HepG2 (cell line): ENCODE data around the gene P3R3URF. TPM values are rescaled to one million over a fixed set of nuclear protein-coding genes. Genes with fewer than 3 reads are reported as not detected.
A peak's percentile ranks its signal among the peaks of the same experiment; 100 is the strongest.

ENCODE experiments used
- ATAC-seq: fragments of 200-7000 bp; cut with Tn5 transposase; 3 replicates; pipeline ENCODE4 v1.9.1; 2020; ENCODE audit warnings: mild to moderate bottlenecking, moderate library complexity
- BruUV-seq: library from RNA; stranded (reverse); fragments of 400-500 nt; replicated peaks from 2 replicates; lab custom pipeline; 2021; lab: Mats Ljungman, UMichigan
- CTCF ChIA-PET: fragments of 300-600 bp; formaldehyde crosslinking; extraction: SDS; loops from one replicate; lab custom pipeline; 2021; ENCODE audit warnings: low total read pairs, inconsistent platforms, low intra/inter-chr PET ratio; lab: Yijun Ruan, JAX
- POLR2A ChIA-PET: fragments of 350-600 bp; sonication (Branson Sonifier 250); formaldehyde crosslinking; loops from one replicate; lab custom pipeline; 2020; ENCODE audit warnings: antibody characterized with exemption, inconsistent platforms; lab: Yijun Ruan, JAX
- DNase-seq: peaks from one replicate; pipeline ENCODE4 v3.0.0-alpha.2; 2015; ENCODE audit warnings: low spot score
- FAIRE-seq: peaks from 3 replicates; lab custom pipeline; 2011; peaks lifted over from hg19 to GRCh38; lab: Jason Lieb, UNC
- H2AFZ ChIP-seq: one replicate; pipeline ENCODE4 v1.6.1; 2011; ENCODE audit warnings: low read length, inconsistent platforms
- H3K27ac ChIP-seq: fragments of 300-600 bp; 3 replicates; pipeline ENCODE4 v1.8.0; 2011; ENCODE audit warnings: mixed run types, mild to moderate bottlenecking, mixed read lengths, low read length, inconsistent platforms; ENCODE audit not compliant: insufficient read depth; ENCODE audit errors: extremely low read length
- H3K27me3 ChIP-seq, 2 experiments: fragments of 200-600 bp in 1 of 2; 2 replicates in 1 of 2; 3 replicates in 1 of 2; pipeline versions ENCODE4 v1.6.0 to v1.8.0; 2011; ENCODE audit warnings: low read length in 2 of 2, mild to moderate bottlenecking in 2 of 2, moderate library complexity in 2 of 2, inconsistent platforms in 1 of 2; ENCODE audit not compliant: insufficient read depth in 2 of 2, control insufficient read depth in 1 of 2
- H3K36me3 ChIP-seq, 2 experiments: fragments of 200-600 bp in 1 of 2; replicated peaks in 1 of 2; 2 replicates in 1 of 2; 3 replicates in 1 of 2; pipeline versions ENCODE4 v1.5.1 to v1.8.0; 2011; ENCODE audit warnings: low read length in 2 of 2, inconsistent platforms in 1 of 2; ENCODE audit not compliant: insufficient read depth in 2 of 2, control insufficient read depth in 1 of 2
- H3K4me1 ChIP-seq: 2 replicates; pipeline ENCODE4 v1.5.1; 2012; ENCODE audit warnings: low read length, inconsistent platforms; ENCODE audit not compliant: insufficient read depth
- H3K4me2 ChIP-seq: 2 replicates; pipeline ENCODE4 v1.6.0; 2011; ENCODE audit warnings: low read depth, low read length, inconsistent platforms
- H3K4me3 ChIP-seq, 3 experiments: fragments of 200-600 bp in 1 of 3; sonication (generic), shearing (Covaris generic) in 1 of 3; replicated peaks in 1 of 3; 2 replicates each; pipeline ENCODE4 v1.5.1; 2011 to 2016; ENCODE audit warnings: low read length in 3 of 3, inconsistent platforms in 2 of 3, low read depth in 2 of 3, mild to moderate bottlenecking in 2 of 3, control low read depth in 1 of 3, mixed read lengths in 1 of 3; ENCODE audit not compliant: insufficient read depth in 1 of 3
- H3K79me2 ChIP-seq: one replicate; pipeline ENCODE4 v1.6.1; 2011; ENCODE audit warnings: low read length, inconsistent platforms; ENCODE audit not compliant: insufficient read depth
- H3K9ac ChIP-seq: 2 replicates; pipeline ENCODE4 v1.6.0; 2011; ENCODE audit warnings: mild to moderate bottlenecking, low read depth, low read length, inconsistent platforms; ENCODE audit not compliant: insufficient read depth
- H3K9me3 ChIP-seq: 2 replicates; pipeline ENCODE4 v1.5.1; 2012; ENCODE audit warnings: mild to moderate bottlenecking, low read length
- H4K20me1 ChIP-seq: 2 replicates; pipeline ENCODE4 v1.6.0; 2011; ENCODE audit warnings: inconsistent platforms, mild to moderate bottlenecking, low read length, moderate library complexity; ENCODE audit not compliant: insufficient read depth
- MXI1 ChIP-seq: IDR thresholded peaks from 3 replicates; pipeline ENCODE4 v1.6.1; 2012; ENCODE audit warnings: low read depth, low read length, inconsistent platforms, borderline replicate concordance
- NFYC ChIP-seq: IDR thresholded peaks from 2 replicates; pipeline ENCODE4 v1.6.1; 2016; ENCODE audit warnings: missing genetic modification reagents, missing compliant biosample characterization
- PTBP1 ChIP-seq: fragments of 200-400 bp; formaldehyde crosslinking; IDR thresholded peaks from 2 replicates; pipeline ENCODE4 v1.6.1; 2018; ENCODE audit warnings: low read length, low read depth; ENCODE audit not compliant: poor library complexity, severe bottlenecking
- SMC3 ChIP-seq: IDR thresholded peaks from 2 replicates; pipeline ENCODE4 v1.6.1; 2011; ENCODE audit warnings: low read length, improper control_type of control experiment
- STAT5B ChIP-seq: sonication (generic); formaldehyde crosslinking; IDR thresholded peaks from 2 replicates; pipeline ENCODE4 v1.4.0; 2020; ENCODE audit warnings: missing genetic modification reagents
- ZNF30 ChIP-seq: sonication (generic); formaldehyde crosslinking; IDR thresholded peaks from 2 replicates; pipeline ENCODE4 v1.5.0; 2020; ENCODE audit warnings: mild to moderate bottlenecking, missing genetic modification reagents
- ZNF496 ChIP-seq: sonication (generic); formaldehyde crosslinking; IDR thresholded peaks from 2 replicates; pipeline ENCODE4 v1.8.1; 2023; ENCODE audit warnings: mild to moderate bottlenecking, moderate library complexity, missing genetic modification reagents; ENCODE audit not compliant: insufficient replicate concordance
- ZNF510 ChIP-seq: sonication (generic); formaldehyde crosslinking; IDR thresholded peaks from 2 replicates; pipeline ENCODE4 v1.4.0; 2020; ENCODE audit warnings: low read depth, mild to moderate bottlenecking, missing genetic modification reagents
- ZNF557 ChIP-seq: sonication (generic); formaldehyde crosslinking; IDR thresholded peaks from 2 replicates; pipeline ENCODE4 v1.4.0; 2020; ENCODE audit warnings: missing genetic modification reagents
- ZNF589 ChIP-seq: sonication (generic); formaldehyde crosslinking; conservative IDR thresholded peaks from 2 replicates; pipeline ENCODE4 v1.8.0; 2022; ENCODE audit warnings: mild to moderate bottlenecking, moderate library complexity, missing genetic modification reagents
- ZNF607 ChIP-seq: sonication (generic); formaldehyde crosslinking; IDR thresholded peaks from 2 replicates; pipeline ENCODE4 v1.5.1; 2020; ENCODE audit warnings: missing genetic modification reagents, mild to moderate bottlenecking, borderline replicate concordance
- ZNF75D ChIP-seq: sonication (generic); formaldehyde crosslinking; IDR thresholded peaks from 2 replicates; pipeline ENCODE4 v1.8.1; 2023; ENCODE audit warnings: missing genetic modification reagents, mild to moderate bottlenecking, borderline replicate concordance
- ZNF790 ChIP-seq: sonication (generic); formaldehyde crosslinking; IDR thresholded peaks from 2 replicates; pipeline ENCODE4 v1.8.0; 2022; ENCODE audit warnings: missing genetic modification reagents, mild to moderate bottlenecking, borderline replicate concordance
- ZNF879 ChIP-seq: sonication (generic); formaldehyde crosslinking; IDR thresholded peaks from 2 replicates; pipeline ENCODE4 v1.8.1; 2023; ENCODE audit warnings: missing genetic modification reagents
- WGBS: methylation state at CpG from one replicate; pipeline ENCODE4 v1.1.6; 2017; ENCODE audit warnings: low lambda C conversion rate; 5-methylcytosine and 5-hydroxymethylcytosine counted together
- in situ Hi-C: cut with HindIII; loops from 2 replicates; pipeline ENCODE4 v1.10.0; 2017; ENCODE audit warnings: low pct_unique_long_range_greater_than_20kb; ENCODE audit not compliant: extremely low pct_ligation_motif_present
- intact Hi-C: fragments of 100-400 bp; cut with micrococcal nuclease; formaldehyde crosslinking; loops from one replicate; pipeline ENCODE4 v1.10.0; 2022; ENCODE audit not compliant: unreplicated experiment
- polyA plus RNA-seq, 8 experiments: library from polyadenylated mRNA; depleted of rRNA in 3 of 8; stranded (reverse) in 7 of 8; unstranded in 1 of 8; fragments of >200 nt; fragmentation: Illumina TruSeq in 4 of 8; extraction: Trizol in 4 of 8; gene quantifications; 2 replicates each; pipeline versions ENCODE4 v1.2.1 to v1.2.3, GENCODE V29; 2011 to 2016; ENCODE audit warnings: low read depth in 4 of 8, missing spikeins in 1 of 8, mixed read lengths in 1 of 8; ENCODE audit not compliant: insufficient read depth in 1 of 8
- total RNA-seq, 5 experiments: library from RNA; depleted of rRNA; stranded (reverse); fragments of >200 nt; fragmentation: Illumina TruSeq; extraction: Trizol; gene quantifications; 2 replicates each; pipeline ENCODE4 v1.2.3, GENCODE V29; 2016; ENCODE audit warnings: low read depth in 1 of 5
- TF ChIP-seq, protein P1 (sequence below): sonication (generic); formaldehyde crosslinking; IDR thresholded peaks from 2 replicates; pipeline ENCODE4 v1.4.0; 2020; ENCODE audit warnings: missing genetic modification reagents, borderline replicate concordance
- TF ChIP-seq, protein P2 (sequence below): sonication (generic); formaldehyde crosslinking; IDR thresholded peaks from 2 replicates; pipeline ENCODE4 v1.4.0; 2020; ENCODE audit warnings: missing genetic modification reagents, borderline replicate concordance
- TF ChIP-seq, protein P3 (sequence below): sonication (generic); formaldehyde crosslinking; IDR thresholded peaks from 2 replicates; pipeline ENCODE4 v1.8.0; 2022; ENCODE audit warnings: missing genetic modification reagents, mild to moderate bottlenecking, borderline replicate concordance

Gene P3R3URF
- total and polyA plus RNA-seq, 2 of the 13 experiments (the other 11 are each of a cell fraction or from before 2014, with no cell fraction given): not detected

DNA sequence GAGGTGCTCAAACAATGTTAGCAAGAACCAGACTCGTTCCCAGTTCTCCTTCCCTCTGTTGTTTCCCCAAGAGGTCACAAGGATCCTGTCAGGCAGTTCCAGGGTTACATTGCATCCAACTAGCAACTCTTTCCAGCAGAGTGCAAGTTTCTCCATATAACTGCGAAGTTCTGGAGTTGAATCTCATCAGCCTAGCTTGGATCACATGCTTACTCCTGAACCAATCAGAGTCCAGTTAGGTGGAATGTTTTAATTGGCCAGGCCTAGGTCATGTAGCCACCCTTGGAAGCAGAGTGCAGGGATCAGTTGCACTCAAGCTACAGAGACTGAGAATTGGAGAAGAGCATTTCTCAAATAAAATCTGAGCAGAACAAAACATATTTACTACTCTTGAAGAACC lies 28.0 kb downstream of the P3R3URF start:
- intact Hi-C loops (no loop called here), in situ Hi-C loops (no loop called here)
- no peaks in the 10 kb centered on the region for H3K79me2 ChIP-seq
- no peaks in the 10 kb centered on the region for H4K20me1 ChIP-seq
- peak overlapping the region; percentile 52 for H3K4me2 ChIP-seq
- H2AFZ ChIP-seq: peak overlapping the region; percentile 13
- peak; percentile 90 for ATAC-seq
- H3K36me3 ChIP-seq: no peaks in the 10 kb centered on the region; a peak in 1 of 5 replicates
- ChIA-PET CTCF (no interaction called here), POLR2A (no interaction called here)
- H3K4me1 ChIP-seq: peaks cover 11% of the 10 kb centered on the region; the same call in 1 of the 2 replicates
- no peak overlapping the region for H3K27ac ChIP-seq
- no peaks in the 10 kb centered on the region for H3K27me3 ChIP-seq
- no peak for DNase-seq
- H3K4me3 ChIP-seq: peak overlapping the region in 1 of 3 experiments; percentile 7; a peak in 1 of 6 replicates
- no TSS peak for BruUV-seq
- no peaks in the 10 kb centered on the region for H3K9me3 ChIP-seq
- WGBS: 0% methylated on average over 2 of the region's 2 CpGs
- no peak for FAIRE-seq
- no peak overlapping the region for H3K9ac ChIP-seq
- TF ChIP-seq NFYC (CRISPR knock-in tag) (peak; percentile 75), ZNF75D (CRISPR knock-in tag) (no peak), PTBP1 (no peak), ZNF557 (no peak), SMC3 (no peak), MXI1 (no peak), ZNF790 (no peak), ZNF30 (CRISPR knock-in tag) (no peak), ZNF607 (CRISPR knock-in tag) (no peak), ZNF496 (CRISPR knock-in tag) (no peak), ZNF510 (CRISPR knock-in tag) (no peak), STAT5B (no peak), ZNF879 (CRISPR knock-in tag) (no peak), ZNF589 (CRISPR knock-in tag) (no peak)
- TF ChIP-seq, protein P1, sequence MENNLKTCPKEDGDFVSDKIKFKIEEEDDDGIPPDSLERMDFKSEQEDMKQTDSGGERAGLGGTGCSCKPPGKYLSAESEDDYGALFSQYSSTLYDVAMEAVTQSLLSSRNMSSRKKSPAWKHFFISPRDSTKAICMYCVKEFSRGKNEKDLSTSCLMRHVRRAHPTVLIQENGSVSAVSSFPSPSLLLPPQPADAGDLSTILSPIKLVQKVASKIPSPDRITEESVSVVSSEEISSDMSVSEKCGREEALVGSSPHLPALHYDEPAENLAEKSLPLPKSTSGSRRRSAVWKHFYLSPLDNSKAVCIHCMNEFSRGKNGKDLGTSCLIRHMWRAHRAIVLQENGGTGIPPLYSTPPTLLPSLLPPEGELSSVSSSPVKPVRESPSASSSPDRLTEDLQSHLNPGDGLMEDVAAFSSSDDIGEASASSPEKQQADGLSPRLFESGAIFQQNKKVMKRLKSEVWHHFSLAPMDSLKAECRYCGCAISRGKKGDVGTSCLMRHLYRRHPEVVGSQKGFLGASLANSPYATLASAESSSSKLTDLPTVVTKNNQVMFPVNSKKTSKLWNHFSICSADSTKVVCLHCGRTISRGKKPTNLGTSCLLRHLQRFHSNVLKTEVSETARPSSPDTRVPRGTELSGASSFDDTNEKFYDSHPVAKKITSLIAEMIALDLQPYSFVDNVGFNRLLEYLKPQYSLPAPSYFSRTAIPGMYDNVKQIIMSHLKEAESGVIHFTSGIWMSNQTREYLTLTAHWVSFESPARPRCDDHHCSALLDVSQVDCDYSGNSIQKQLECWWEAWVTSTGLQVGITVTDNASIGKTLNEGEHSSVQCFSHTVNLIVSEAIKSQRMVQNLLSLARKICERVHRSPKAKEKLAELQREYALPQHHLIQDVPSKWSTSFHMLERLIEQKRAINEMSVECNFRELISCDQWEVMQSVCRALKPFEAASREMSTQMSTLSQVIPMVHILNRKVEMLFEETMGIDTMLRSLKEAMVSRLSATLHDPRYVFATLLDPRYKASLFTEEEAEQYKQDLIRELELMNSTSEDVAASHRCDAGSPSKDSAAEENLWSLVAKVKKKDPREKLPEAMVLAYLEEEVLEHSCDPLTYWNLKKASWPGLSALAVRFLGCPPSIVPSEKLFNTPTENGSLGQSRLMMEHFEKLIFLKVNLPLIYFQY (CRISPR knock-in tag): no peak
- TF ChIP-seq, protein P2, sequence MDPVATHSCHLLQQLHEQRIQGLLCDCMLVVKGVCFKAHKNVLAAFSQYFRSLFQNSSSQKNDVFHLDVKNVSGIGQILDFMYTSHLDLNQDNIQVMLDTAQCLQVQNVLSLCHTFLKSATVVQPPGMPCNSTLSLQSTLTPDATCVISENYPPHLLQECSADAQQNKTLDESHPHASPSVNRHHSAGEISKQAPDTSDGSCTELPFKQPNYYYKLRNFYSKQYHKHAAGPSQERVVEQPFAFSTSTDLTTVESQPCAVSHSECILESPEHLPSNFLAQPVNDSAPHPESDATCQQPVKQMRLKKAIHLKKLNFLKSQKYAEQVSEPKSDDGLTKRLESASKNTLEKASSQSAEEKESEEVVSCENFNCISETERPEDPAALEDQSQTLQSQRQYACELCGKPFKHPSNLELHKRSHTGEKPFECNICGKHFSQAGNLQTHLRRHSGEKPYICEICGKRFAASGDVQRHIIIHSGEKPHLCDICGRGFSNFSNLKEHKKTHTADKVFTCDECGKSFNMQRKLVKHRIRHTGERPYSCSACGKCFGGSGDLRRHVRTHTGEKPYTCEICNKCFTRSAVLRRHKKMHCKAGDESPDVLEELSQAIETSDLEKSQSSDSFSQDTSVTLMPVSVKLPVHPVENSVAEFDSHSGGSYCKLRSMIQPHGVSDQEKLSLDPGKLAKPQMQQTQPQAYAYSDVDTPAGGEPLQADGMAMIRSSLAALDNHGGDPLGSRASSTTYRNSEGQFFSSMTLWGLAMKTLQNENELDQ (CRISPR knock-in tag): no peak
- TF ChIP-seq, protein P3, sequence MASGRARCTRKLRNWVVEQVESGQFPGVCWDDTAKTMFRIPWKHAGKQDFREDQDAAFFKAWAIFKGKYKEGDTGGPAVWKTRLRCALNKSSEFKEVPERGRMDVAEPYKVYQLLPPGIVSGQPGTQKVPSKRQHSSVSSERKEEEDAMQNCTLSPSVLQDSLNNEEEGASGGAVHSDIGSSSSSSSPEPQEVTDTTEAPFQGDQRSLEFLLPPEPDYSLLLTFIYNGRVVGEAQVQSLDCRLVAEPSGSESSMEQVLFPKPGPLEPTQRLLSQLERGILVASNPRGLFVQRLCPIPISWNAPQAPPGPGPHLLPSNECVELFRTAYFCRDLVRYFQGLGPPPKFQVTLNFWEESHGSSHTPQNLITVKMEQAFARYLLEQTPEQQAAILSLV (CRISPR knock-in tag): no peak
